Activated naive CD4-positive, alpha-beta T cell treated with anti-CD3 and anti-CD28 coated beads, Interleukin-2, amount 50 U/mL, for 72 hours (primary cell): ENCODE results near the gene OR4F15. TPM values are rescaled to one million over a fixed set of nuclear protein-coding genes. Genes with fewer than 3 reads are reported as not detected.
"Not testable (repeated sequence)": the region's sequence is repeated elsewhere in the genome, so short reads cannot be mapped to it uniquely, and the experiment has no call there.

Source experiments
- ATAC-seq, 2 donors: fragments of 150-1000 bp; cut with Tn5 transposase; 2 replicates each; pipeline ENCODE4 v1.10.0; 2021; ENCODE audit warnings: mild to moderate bottlenecking in 2 of 2, moderate library complexity in 2 of 2
- DNase-seq, 2 donors: peaks; one replicate each; pipeline ENCODE4 v3.0.0; 2021 to 2022; ENCODE audit warnings: low spot score in 2 of 2
- H3K27ac Mint-ChIP-seq, 2 donors: one replicate each; pipeline ENCODE4 v1.8.0; 2022; ENCODE audit warnings: mild to moderate bottlenecking in 2 of 2, mixed read lengths in 2 of 2
- H3K36me3 Mint-ChIP-seq, 2 donors: one replicate each; pipeline ENCODE4 v1.8.0; 2022; ENCODE audit warnings: mixed read lengths in 2 of 2
- H3K9me3 Mint-ChIP-seq, 2 donors: one replicate each; pipeline ENCODE4 v1.8.0; 2022; ENCODE audit warnings: mixed read lengths in 2 of 2
- total RNA-seq, 2 donors: library from RNA; stranded (reverse); gene quantifications; one replicate each; pipeline ENCODE4 v1.2.3, GENCODE V29; 2022

The OR4F15 gene
- total RNA-seq, 2 donors from 2014 or later, result not detected

GRCh38 chr15:101793981-101794380 is 18.0 kb upstream of the OR4F15 start:
- not testable (repeated sequence) for ATAC-seq, H3K36me3 Mint-ChIP-seq, DNase-seq, H3K27ac Mint-ChIP-seq, H3K9me3 Mint-ChIP-seq

GRCh38 chr15:101795455-101795854 is 16.5 kb upstream of the OR4F15 start:
- no peaks in the 10 kb centered on the region for H3K9me3 Mint-ChIP-seq
- DNase-seq (no peak), ATAC-seq (no peak)
- H3K36me3 Mint-ChIP-seq, result no peaks in the 10 kb centered on the region
- H3K27ac Mint-ChIP-seq, result no peak overlapping the region

- ATAC-seq (no peak), DNase-seq (no peak)
- Mint-ChIP-seq H3K27ac (no peak overlapping the region), H3K36me3 (no peaks in the 10 kb centered on the region), H3K9me3 (no peaks in the 10 kb centered on the region)
Observed at GRCh38 chr15:101799665-101800064, 12.3 kb upstream of the OR4F15 start.

- Mint-ChIP-seq H3K36me3 (no peaks in the 10 kb centered on the region), H3K27ac (no peak overlapping the region)
Observed at GRCh38 chr15:101801048-101801447, 11.0 kb upstream of the OR4F15 start.

GRCh38 chr15:101803209-101803608 is 8.8 kb upstream of the OR4F15 start, which contains the start of gene OR4F6:
TSS of gene OR4F6 (plus strand) at chr15:101803509. CDS start at chr15:101805720, 2,211 bp downstream.
- DNase-seq, result no peak
- no peak within 1 kb of the TSS for H3K27ac Mint-ChIP-seq
- ATAC-seq, result no peak
- H3K9me3 Mint-ChIP-seq, result no peaks in the 10 kb centered on the region
- no peaks in the 10 kb centered on the region for H3K36me3 Mint-ChIP-seq

More at GRCh38 chr15:101801048-101801447, 11.0 kb upstream of the OR4F15 start:
- H3K9me3 Mint-ChIP-seq, result no peaks in the 10 kb centered on the region
- DNase-seq (no peak), ATAC-seq (no peak)

GRCh38 chr15:101803676-101804075 is 8.3 kb upstream of the OR4F15 start:
- H3K9me3 Mint-ChIP-seq, result no peaks in the 10 kb centered on the region
- no peak for ATAC-seq
- no peak for DNase-seq
- no peak overlapping the region for H3K27ac Mint-ChIP-seq
- H3K36me3 Mint-ChIP-seq, result no peaks in the 10 kb centered on the region

GRCh38 chr15:101804375-101804774 is 7.6 kb upstream of the OR4F15 start:
- DNase-seq (no peak), ATAC-seq (no peak)
- H3K9me3 Mint-ChIP-seq, result no peaks in the 10 kb centered on the region
- H3K36me3 Mint-ChIP-seq, result no peaks in the 10 kb centered on the region
- no peak overlapping the region for H3K27ac Mint-ChIP-seq

- DNase-seq, result no peak
- ATAC-seq, result no peak
- Mint-ChIP-seq H3K9me3 (no peaks in the 10 kb centered on the region), H3K36me3 (no peaks in the 10 kb centered on the region), H3K27ac (no peak overlapping the region)
Observed at GRCh38 chr15:101804941-101805340, 7.1 kb upstream of the OR4F15 start.

GRCh38 chr15:101805605-101806345 is 6.2 kb upstream of the OR4F15 start:
- H3K27ac Mint-ChIP-seq, result no peak overlapping the region
- H3K9me3 Mint-ChIP-seq, result peaks cover 0 to 2% of the 10 kb centered on the region in 2 donors
- no peak for DNase-seq
- ATAC-seq, result no peak
- no peaks in the 10 kb centered on the region for H3K36me3 Mint-ChIP-seq

GRCh38 chr15:101807345-101807945 is 4.6 kb upstream of the OR4F15 start:
- H3K9me3 Mint-ChIP-seq, result peaks cover 0 to 4% of the 10 kb centered on the region in 2 donors
- H3K27ac Mint-ChIP-seq, result no peak overlapping the region
- no peak for ATAC-seq
- no peak for DNase-seq
- no peaks in the 10 kb centered on the region for H3K36me3 Mint-ChIP-seq

GRCh38 chr15:101808201-101808600 is 3.8 kb upstream of the OR4F15 start:
- DNase-seq, result no peak
- no peak for ATAC-seq
- Mint-ChIP-seq H3K9me3 (peaks cover 0 to 4% of the 10 kb centered on the region in 2 donors), H3K36me3 (no peaks in the 10 kb centered on the region), H3K27ac (no peak overlapping the region)

- H3K36me3 Mint-ChIP-seq, result no peaks in the 10 kb centered on the region
- no peak overlapping the region for H3K27ac Mint-ChIP-seq
- H3K9me3 Mint-ChIP-seq, result peaks cover 0 to 4% of the 10 kb centered on the region in 2 donors
- ATAC-seq (no peak), DNase-seq (no peak)
Observed at GRCh38 chr15:101810456-101810855, 1.5 kb upstream of the OR4F15 start.

- ATAC-seq, result no peak
- H3K27ac Mint-ChIP-seq, result no peak overlapping the region
- H3K9me3 Mint-ChIP-seq, result peaks cover 0 to 4% of the 10 kb centered on the region in 2 donors
- no peak for DNase-seq
- no peaks in the 10 kb centered on the region for H3K36me3 Mint-ChIP-seq
Observed at GRCh38 chr15:101810876-101811275, 1.1 kb upstream of the OR4F15 start.

- H3K36me3 Mint-ChIP-seq, result no peaks in the 10 kb centered on the region
- no peak for DNase-seq
- H3K27ac Mint-ChIP-seq, result no peak overlapping the region
- no peak for ATAC-seq
- peaks cover 0 to 4% of the 10 kb centered on the region in 2 donors for H3K9me3 Mint-ChIP-seq
Observed at GRCh38 chr15:101813803-101814534, 2.0 kb downstream of the OR4F15 start.

- no peak for DNase-seq
- Mint-ChIP-seq H3K36me3 (no peaks in the 10 kb centered on the region), H3K9me3 (no peaks in the 10 kb centered on the region), H3K27ac (no peak overlapping the region)
- ATAC-seq, result no peak
Observed at GRCh38 chr15:101820781-101821180, 8.8 kb downstream of the OR4F15 start.

GRCh38 chr15:101827257-101827656 is 15.3 kb downstream of the OR4F15 start:
- H3K9me3 Mint-ChIP-seq, result no peaks in the 10 kb centered on the region
- ATAC-seq (no peak), DNase-seq (no peak)
- H3K36me3 Mint-ChIP-seq, result no peaks in the 10 kb centered on the region
- H3K27ac Mint-ChIP-seq, result no peak overlapping the region

- ATAC-seq (no peak), DNase-seq (no peak)
- Mint-ChIP-seq H3K27ac (no peak overlapping the region), H3K36me3 (no peaks in the 10 kb centered on the region), H3K9me3 (no peaks in the 10 kb centered on the region)
Observed at GRCh38 chr15:101828774-101829173, 16.8 kb downstream of the OR4F15 start.
